OCI-LY3 (cell line): Measurements from ENCODE around the gene SLX4.
"Not testable (repeated sequence)": the region's sequence is repeated elsewhere in the genome, so short reads cannot be mapped to it uniquely, and the experiment has no call there.

Experiments used
- CTCF ChIP-seq: fragments of 200-600, 300-600 bp; sonication (generic); IDR thresholded peaks from 2 replicates; pipeline ENCODE4 v1.5.1; 2014; ENCODE audit warnings: antibody characterized with exemption, low read length, low read depth
- EZH2phosphoT487 ChIP-seq: fragments of 200-600 bp; shearing (Covaris generic); IDR thresholded peaks from 2 replicates; pipeline ENCODE4 v1.6.1; 2018; ENCODE audit warnings: antibody characterized with exemption, mixed run types, low read depth

GRCh38 chr16:3656160-3656490 lies 44.7 kb upstream of the SLX4 start:
- not testable (repeated sequence) for TF ChIP-seq CTCF, EZH2phosphoT487
